ENCODE results near the gene LAPTM5.

LAPTM5 gene

GRCh38 chr1:30742300-30742962 is 15.1 kb downstream of the LAPTM5 start:
- DNase-seq (ENCODE audit: low read depth, low spot score), result no peak

GRCh38 chr1:30741239-30741894 is 16.2 kb downstream of the LAPTM5 start:
- no peak for DNase-seq (ENCODE audit: low read depth, low spot score)

GRCh38 chr1:30740251-30741238 is 17.0 kb downstream of the LAPTM5 start:
- DNase-seq (ENCODE audit: low read depth, low spot score), result no peak

- no peak for DNase-seq (ENCODE audit: low read depth, low spot score)
Observed at GRCh38 chr1:30739601-30740000, 18.0 kb downstream of the LAPTM5 start.

GRCh38 chr1:30738715-30739559 is 18.6 kb downstream of the LAPTM5 start:
- no peak for DNase-seq (ENCODE audit: low read depth, low spot score)

- DNase-seq (ENCODE audit: low read depth, low spot score), result no peak
Observed at GRCh38 chr1:30738040-30738714, 19.4 kb downstream of the LAPTM5 start.

- DNase-seq (ENCODE audit: low read depth, low spot score), result no peak
Observed at GRCh38 chr1:30737357-30738039, 20.1 kb downstream of the LAPTM5 start.

GRCh38 chr1:30735668-30736498 is 21.7 kb downstream of the LAPTM5 start:
- no peak for DNase-seq (ENCODE audit: low read depth, low spot score)

- no peak for DNase-seq (ENCODE audit: low read depth, low spot score)
Observed at GRCh38 chr1:30735124-30735523, 22.4 kb downstream of the LAPTM5 start.

- DNase-seq (ENCODE audit: low read depth, low spot score), result no peak
Observed at GRCh38 chr1:30734580-30734979, 23.0 kb downstream of the LAPTM5 start.

GRCh38 chr1:30734106-30734505 is 23.5 kb downstream of the LAPTM5 start:
- DNase-seq (ENCODE audit: low read depth, low spot score), result no peak

GRCh38 chr1:30733493-30733892 is 24.1 kb downstream of the LAPTM5 start:
- DNase-seq (ENCODE audit: low read depth, low spot score), result no peak

- DNase-seq (ENCODE audit: low read depth, low spot score), result no peak
Observed at GRCh38 chr1:30732277-30732996, 25.1 kb downstream of the LAPTM5 start.

- no peak for DNase-seq (ENCODE audit: low read depth, low spot score)
Observed at GRCh38 chr1:30731806-30732276, 25.7 kb downstream of the LAPTM5 start.

- DNase-seq (ENCODE audit: low read depth, low spot score), result no peak
Observed at GRCh38 chr1:30731109-30731805, 26.3 kb downstream of the LAPTM5 start.

- DNase-seq (ENCODE audit: low read depth, low spot score), result no peak
Observed at GRCh38 chr1:30730346-30731108, 27.0 kb downstream of the LAPTM5 start.

GRCh38 chr1:30729901-30730300 is 27.7 kb downstream of the LAPTM5 start:
- no peak for DNase-seq (ENCODE audit: low read depth, low spot score)
